GF-D8 (cell line): ENCODE data around the gene GNLY.
A peak's percentile ranks its signal among the peaks of the same experiment; 100 is the strongest.
"Not testable (repeated sequence)": the region's sequence is repeated elsewhere in the genome, so short reads cannot be mapped to it uniquely, and the experiment has no call there.

Experiments
- DNase-seq: peaks from one replicate; lab custom pipeline; 2025; lab: John Stamatoyannopoulos, UW

GNLY gene

DNA sequence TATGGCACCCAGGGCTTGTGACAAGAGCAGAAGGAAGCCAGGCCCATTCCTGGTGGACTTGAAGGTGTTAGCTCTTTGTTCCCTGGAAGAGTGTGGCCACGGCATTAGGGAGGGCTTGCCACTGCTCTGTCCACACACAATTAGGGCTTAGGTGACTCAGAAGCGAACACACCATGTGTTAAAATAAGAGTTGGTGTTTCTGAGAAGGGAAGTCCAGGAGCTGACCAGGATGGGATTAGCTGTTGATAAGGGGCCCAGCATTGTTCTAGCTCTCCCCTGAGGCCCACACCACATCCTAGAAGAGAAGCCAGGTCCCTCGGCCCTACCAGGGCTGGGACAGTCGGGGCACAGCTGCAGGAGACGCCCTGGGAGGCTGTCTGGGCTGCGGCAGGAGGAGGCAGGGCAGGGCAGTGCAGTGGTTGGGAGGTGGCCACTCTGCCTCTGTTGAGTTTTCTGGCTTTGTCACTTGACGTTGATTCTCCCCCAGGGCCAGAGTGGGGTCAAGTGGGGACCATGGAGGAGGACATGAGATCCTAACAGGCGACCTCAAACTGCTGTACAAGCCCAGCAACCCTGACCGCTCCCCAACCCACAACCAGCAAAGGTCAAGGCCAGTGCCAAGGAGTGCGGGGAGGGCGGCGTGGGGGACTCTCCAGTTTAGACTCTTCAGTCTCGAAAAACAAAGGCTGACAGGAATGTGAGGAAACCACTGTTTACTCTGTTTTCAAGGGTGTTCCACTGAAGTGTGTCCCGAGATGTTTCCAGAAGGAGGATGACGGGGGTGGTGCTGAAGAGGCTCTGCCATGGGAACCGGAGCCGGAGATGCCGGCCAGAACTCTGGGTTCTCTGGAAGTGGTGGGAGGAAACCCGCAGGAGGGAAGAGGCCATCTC, 16.8 kb downstream of the GNLY start:
- peak; percentile 44 for DNase-seq

DNA sequence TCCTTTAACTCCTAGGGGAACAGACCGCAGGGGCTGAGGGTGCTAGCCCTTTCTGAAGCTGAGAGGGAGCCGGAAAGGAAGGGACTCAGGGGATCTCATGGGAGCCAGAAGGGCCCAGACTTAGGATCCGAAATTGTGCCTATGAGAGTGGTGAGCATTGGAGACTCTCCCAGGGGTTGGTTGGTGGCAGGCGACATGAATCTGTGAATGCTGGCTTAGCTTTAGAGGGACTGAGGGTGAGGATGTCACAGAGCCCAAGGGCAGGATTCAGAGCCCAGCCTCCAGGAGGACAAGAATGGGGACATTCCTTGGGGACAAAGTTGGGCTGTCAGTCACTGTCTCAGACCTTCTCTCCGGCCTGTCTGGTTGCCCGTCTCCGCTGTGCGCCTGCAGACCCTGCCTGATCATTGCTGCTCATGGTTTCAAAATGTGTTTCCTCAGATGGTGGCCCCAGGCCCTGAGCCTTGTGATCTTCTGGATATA, 17.5 kb downstream of the GNLY start:
- no peak for DNase-seq

DNA sequence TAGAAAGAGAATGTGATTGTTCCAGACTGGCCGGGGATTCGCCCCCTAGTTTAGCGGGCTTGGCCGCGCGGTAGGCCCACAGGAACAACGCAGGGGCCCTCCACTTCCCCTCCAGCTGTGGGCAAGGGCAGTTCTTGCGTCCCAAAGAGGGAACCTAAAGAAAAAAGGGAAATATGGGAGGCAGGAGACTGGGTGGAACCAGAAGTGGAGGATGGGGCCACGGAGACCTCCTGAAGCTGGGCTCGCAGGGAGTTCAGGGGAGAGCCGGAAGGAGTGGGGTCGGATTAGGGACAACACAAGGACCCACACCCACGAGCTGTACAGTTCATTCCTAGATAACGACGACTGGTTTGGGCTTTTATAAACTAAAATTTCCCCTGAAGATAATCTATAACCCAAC, 18.2 kb downstream of the GNLY start:
- peak; percentile 68 for DNase-seq

DNA sequence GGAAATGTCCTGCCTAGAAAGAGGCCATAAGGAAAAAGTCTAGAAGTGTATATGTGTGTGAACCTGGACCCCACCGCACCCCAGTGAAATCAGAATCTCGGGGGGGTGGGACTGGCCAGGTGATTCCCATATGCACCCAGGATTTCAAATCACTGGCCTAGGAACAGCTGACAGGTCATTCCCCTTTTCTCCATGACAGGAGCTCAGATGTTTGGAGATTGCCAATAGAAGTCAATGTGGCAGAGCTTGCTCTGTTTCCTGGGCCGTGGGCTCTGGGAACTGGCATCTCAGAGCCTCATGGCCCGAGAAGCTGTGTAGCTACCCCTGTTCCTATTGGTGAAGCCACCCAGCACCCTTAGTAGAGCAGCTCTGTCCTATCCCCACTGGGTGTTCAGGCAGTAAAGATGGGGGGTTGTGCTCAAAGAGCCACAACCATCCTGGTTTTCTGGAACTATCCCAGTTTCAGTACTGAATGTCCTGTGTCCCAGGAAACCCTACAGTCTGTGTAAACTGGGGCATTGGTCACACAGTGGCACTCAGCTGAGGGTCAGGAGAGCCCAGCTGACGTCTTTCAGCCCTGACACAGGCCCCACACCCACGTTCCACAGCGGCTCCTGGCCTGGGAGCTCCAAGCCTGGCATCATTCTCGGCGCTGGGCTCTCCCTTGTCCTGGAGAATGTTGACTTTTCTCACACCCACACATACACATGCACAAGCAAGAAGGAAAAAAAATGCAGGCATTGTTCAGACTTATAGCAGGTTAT, 18.9 kb downstream of the GNLY start:
- DNase-seq, result no peak

DNA sequence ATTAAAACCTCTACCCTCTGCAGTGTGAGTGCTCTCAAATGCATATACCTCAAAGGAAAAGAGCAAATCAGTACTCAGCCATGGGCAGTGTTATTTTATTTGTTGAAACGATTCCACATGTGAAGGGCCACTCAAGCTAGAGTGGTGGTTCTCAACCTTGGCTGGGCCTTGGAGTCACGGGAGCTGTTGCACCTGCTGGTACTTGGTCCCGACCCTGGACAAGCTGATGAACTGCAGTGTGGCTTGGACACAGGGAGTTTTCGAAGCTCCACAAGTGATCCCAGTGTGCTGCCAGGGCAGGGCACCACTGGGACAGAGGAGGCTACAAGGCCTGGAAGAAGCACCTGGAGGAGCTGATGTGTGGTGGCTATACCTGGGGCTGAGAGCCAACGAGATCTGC, 19.7 kb downstream of the GNLY start:
- DNase-seq, result no peak

DNA sequence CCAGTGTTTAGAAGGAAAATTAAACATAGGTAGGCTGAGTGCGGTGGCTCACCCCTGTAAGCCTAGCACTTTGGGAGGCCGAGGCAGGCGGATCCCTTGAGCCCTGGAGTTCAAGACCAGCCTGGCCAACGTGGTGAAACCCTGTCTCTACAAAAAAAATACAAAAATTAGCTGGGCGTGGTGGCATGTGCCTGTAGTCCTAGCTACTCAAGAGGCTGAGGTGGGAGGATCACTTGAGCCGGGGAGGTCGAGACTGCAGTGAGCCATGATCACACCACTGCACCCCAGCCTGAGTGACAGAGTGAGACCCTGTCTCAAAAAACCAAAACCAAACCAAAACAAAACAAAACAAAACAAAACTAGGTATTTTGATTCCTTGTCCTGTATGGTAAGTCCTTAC, 20.3 kb downstream of the GNLY start:
- DNase-seq, result not testable (repeated sequence)

DNA sequence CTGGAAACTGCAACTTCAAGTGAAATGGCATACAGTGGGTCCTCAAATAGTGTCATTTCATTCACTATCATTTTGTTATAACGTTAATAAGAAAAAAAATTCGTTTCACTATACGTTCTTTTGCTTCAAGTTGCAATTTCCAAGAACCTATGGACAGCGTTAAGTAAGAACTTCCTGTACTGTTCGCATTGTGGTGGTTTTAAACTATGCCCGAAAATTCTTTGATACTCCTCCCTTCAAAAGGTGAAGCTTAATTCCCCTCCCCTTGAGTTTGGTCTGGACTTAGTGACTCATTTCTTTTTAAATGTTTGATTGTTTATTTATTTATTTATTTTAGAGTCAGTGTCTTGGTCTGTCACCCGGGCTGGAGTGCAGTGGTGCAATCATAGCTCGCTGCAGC, 20.7 kb downstream of the GNLY start:
- DNase-seq, result peak; percentile 67

DNA sequence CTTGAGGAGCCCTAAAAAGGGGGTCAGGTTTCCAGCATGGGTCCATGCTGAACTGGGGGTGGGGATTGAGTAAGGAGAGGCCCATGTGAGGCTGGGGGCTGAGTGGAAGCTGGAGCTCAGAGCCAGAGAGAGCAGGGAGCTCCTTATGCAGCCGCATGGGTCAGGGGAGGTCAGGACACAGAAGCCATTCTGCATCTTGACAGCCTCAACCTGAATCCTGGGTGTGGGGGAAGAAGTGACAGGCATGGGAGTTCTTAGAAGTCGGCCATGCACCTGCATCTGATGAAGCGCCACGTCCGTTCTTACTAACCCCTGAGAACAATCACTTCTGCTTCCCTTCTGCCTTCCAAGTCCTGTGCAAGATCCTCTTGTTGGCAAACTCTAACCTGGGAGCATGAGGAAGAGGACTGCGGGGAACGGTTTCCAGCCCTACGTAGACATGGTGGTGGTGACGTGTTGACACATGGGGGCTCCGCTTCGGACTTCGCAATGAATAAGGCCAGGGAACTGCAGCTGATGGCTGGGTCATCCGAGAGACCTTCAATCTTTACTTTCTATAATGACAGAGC, 22.3 kb downstream of the GNLY start:
- peak; percentile 42 for DNase-seq

DNA sequence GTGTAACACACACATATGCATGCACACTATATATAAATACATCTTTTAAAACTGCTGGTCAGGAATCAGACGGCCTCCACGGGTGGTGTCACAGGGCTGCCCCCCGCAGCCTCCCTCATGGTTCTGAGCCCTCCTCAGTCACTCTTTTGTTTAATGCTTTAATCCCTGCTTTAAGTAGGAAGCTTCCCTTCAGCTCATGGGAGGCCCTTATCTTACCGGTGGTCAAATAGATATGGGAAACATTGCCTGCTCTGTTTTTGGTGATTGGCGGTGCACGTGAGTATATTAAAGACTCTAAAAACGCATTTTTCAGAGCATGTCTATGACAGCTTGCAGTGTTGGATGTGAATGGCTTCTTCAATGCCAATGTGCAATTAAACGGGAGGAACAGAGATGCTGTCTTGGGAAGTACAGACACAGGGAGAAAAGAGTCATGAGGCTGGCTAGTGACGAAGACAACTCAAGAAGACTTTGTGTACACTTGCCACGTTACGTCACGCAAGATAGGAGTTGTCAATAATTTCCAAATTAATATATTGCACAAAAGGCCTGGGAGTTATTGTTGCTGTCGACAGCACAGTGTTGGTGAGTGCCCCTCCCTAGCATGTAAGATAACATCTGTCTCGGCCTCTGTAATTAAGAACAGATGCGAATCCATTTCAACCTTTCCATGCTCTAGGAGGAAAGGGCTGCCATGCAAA, 23.3 kb downstream of the GNLY start:
- DNase-seq, result no peak

DNA sequence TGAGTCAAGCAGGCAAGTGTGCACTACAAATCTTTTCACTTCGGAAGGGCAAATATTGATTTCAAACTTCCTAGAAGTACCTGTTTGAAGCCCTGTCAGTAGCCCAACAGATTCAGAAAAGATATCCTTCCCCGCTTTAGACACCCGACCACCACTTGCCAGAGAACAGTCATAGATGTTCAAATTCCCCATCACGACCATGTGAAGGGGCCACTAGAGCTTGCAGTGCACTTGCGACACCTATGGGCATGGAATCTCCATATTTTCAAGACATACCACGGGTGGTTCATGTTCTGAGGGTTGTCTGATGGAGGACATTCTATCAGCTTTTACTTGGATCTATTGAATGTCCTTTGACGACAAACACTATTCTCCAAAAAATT, 23.8 kb downstream of the GNLY start:
- DNase-seq, result no peak

DNA sequence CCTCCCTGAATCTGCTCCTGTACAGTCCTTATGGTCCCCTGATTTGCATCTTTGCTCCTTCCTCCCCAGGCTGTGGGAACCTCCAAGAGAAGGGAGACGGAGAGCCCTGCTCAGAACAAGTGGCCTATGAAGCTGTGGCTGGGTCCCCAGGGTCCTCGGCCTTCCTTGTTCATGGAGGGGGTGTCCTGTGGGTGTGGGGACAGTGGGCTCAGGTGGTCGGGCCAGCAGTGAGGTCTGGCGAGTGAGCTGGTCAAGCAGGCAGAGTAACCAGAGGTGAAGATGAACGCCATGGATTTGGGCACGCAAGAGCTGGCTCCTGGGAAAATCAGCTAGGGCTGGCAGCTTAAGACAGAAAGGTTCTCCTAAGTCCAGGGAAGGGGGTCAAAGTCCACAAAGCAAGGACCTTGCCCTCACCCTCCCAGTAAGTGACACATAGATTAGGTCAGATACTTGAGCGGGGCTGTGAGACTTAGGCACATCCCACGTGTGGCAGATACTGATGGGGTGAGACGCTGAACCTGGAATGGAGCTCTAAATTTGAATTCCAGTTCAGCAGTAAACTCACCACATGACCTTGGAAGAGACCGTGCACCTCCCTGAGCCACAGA, 24.8 kb downstream of the GNLY start:
- no peak for DNase-seq

DNA sequence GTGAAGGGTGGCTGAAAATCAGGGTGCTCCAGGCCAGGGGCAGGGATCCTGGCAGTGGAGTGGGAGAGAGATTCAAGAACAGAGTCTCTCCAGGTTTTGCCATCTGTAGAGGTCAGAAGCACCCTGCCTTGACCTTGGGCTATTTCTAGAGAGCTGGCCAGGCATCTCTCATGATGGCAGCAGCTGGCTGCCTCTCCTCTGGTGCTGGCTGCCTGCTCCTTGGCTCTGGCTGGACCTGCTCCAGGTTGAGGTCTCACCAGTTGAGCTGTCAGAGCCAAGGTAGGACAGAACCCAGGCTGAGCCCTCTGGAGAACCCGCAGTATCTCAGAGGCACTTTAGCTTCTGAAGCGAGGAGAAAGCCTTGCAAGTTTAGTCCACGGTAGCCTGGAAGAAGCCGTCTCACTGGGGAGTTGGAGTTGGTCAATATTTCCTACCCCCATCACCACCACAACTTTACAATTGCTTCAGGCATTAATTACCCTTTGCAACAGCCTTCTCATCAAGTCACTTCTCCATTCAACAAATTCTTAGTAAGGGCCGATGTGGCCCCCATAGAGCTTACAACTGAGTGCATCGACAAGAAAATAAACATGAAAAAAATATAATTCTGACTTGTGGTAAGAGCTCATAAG, 25.6 kb downstream of the GNLY start:
- DNase-seq, result peak; percentile 52

DNA sequence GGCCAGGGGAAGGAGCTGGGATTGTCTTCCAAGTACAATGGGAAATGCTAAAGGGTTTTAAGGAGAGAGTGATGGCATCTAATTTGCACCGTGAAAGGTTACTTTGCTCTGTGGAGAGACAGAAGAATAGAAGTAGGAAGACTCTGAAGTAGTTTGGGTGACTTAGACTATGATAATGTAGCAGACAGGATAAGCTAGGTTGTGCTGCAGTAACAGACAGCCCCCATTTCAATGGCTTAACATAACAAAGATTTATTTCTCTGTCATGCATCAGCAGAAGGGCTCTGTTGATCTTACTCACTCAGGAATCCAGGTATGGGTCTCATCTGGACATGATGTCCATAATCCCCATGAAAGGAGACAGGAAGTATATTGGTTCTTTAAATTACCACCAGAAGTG, 26.4 kb downstream of the GNLY start:
- DNase-seq, result no peak

DNA sequence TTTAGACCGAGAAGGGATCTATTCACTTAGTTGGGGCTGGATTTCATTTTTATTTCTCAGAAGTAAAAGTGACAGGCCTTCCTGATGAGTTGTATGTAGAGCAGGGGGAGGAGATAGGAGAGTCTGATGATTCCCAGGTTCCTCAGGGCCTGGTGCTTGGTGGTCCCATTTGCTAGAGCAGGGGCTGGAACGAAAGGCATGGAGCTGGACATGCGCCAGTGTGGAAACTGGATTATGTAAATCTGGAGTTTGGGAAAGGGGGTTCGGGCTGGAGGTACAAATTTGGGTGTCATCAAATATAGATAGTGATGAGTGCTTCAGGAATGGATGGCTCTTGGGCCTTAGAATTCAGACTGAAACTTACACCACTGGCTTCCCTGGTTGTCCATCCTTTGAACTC, 27.5 kb downstream of the GNLY start:
- no peak for DNase-seq

DNA sequence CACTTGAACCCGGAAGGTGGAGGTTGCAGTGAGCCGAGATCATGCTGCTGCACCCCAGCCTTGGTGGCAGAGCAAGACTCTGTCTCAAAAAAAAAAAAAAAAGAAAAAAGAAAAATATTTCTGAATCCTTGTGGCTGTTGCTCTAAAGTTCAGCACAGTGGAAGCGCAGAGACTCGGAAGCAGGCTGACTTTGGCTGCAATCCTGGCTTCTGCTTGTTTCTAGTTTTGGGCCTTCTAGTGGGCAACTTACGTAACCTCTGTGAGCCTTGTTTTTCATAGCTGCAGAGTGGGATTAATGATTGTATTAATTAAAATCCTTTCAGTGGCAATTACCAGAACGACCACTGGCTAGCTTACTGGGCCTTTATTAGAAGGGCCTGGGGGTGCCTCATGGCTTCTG, 28.4 kb downstream of the GNLY start:
- no peak for DNase-seq

DNA sequence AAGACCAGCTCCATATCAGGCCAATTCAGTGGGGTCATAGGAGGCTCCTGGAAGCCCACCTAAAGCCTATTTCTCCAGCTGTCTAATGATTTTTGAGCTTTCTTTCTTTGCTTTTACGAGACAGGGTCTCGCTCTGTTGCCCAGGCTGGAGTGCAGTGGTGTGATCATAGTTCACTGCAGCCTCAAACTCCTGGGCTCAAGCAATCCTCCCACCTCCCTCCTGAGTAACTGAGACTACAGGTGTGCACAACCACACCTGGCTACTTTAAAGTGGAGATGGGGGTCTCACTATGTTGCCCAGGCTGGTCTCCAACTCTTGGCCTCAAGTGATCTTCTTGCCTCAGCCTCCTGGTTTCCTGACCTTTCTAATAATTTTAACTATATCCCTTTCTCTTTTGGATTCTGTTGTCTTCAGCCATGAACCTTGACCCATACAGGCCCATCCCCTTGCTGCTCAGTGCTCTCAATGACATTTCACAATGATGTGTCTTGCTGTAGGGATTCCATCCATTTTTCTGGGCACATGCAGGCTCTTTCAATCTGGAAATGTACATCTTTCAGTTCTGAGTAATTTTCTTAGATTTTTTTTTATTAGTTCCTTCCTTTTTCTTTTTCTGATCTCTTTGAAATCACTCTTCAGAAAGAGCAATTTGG, 29.7 kb downstream of the GNLY start:
- DNase-seq, result no peak

DNA sequence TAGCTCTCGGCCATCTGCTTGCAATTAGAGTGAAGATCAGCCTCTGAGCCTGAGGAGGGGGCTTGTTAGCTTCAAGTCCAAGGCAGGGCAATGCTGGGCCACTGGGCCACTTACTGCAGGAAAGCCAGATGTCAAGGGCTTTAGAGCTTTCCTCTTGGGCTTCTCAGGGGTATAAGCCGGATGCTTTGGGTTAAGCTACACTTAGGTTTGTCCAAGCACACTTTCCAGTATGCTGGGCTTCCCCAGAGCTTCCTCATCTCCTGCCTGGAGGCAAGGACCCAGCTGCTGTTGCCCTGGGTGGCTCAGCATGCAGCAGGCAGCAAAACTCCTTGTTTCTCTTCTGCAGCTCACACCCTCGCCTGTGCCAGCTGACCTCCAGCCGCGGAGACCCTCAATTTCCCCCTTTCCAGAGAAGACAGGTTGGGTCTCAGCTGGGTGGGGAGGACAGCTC, 30.6 kb downstream of the GNLY start:
- no peak for DNase-seq

DNA sequence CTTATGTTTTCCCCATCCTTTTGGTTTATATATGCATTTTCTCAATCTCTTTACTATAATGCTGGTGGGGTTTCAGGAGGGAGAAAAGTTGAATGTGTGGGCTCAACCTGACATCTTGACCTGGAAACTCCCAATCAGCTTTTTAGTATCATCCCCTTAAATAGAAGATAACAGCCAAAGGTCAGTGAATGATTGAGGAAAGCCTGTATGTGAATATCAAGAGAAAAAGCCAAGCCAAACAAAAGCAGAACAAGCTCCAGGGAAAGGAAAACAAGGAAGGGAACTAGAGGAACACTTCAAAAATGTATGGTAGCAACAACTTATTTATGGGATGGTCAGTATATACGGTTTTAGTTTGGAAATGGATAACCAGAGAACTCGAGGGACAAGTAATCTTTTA, 31.3 kb downstream of the GNLY start:
- no peak for DNase-seq

DNA sequence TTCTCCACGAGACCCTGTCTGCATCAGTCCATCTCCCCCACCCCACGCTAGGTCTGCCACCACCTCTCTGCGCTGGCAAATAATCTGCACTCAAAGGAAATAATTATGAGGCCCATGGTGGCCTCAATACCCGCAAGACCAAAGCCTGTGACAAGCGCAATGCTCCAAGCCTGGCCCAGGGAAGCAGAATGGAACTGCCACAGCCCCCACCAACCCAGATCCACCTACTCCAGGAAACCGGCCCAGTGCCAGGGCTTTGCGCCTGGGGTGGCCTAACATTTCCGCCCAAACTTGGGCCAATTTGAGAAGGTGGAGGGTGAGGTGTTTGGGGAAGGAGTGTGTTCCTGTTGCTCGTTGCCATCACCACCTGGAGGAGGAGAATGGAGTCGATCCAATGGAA, 33.6 kb downstream of the GNLY start:
- no peak for DNase-seq

DNA sequence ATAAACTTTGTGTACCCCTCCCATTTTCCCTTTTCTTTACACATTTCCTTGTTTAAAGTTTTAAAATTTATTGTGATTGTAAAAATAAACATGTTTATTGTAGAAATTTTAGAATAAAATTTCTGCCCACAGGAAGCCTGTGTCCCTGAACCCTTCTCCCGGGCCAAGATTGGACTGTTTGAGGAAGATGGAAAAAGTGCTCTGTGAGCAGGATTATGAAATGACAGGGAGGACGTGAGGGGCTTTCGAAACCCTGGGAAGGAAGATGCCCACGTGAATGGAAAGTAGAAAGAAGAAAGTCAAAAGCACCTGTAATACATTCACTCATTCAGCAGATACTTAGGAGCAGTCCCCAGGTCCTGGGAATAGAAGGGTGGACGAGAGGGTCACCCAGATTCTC, 34.2 kb downstream of the GNLY start:
- DNase-seq, result no peak
